ENCODE data around the gene PLK5. TPM values are rescaled to one million over a fixed set of nuclear protein-coding genes. Genes with fewer than 3 reads are reported as not detected.
"Not testable (repeated sequence)": the region's sequence is repeated elsewhere in the genome, so short reads cannot be mapped to it uniquely, and the experiment has no call there.

The PLK5 gene
- polyA plus RNA-seq, 1 donor = 0.23 TPM

DNA sequence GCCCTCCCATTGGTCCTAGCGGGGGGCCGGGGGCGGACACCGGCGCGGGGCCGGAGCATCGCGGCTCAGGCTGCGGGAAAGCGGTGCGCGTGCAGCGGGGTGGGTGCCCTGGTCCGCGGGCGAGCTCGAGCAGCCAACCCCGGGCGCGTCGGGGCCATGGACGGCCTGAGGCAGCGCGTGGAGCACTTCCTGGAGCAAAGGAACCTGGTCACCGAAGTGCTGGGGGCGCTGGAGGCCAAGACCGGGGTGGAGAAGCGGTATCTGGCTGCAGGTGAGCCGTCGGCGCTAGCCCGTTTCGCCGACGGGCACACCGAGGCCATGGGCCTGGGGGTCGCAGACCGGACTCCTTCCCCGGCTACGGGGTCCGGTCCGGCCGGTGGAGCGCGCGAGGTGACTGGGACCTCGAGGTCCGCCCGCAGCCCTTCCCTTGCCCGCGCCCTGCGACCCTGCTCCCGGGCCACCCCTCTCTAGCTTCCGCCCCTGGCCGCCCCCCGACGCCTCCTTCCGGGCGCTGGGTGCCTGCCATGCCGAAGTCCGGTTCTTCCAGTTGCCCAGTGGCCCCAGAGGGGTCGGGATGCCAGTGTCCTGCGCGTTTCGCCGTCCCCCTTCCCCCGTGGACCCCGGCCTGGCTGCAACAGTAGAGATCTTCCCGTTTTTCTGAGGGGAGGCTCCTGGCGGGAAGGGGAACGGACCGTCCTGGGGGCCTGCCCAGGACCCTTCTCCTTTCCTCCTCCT lies 32.6 kb upstream of the PLK5 start, which contains the start of gene REEP6:
TSS of gene REEP6 (plus strand) at position 68 of the 735 bp plus-strand sequence. CDS start at position 157, 89 bp downstream.
- DNase-seq = no peak

DNA sequence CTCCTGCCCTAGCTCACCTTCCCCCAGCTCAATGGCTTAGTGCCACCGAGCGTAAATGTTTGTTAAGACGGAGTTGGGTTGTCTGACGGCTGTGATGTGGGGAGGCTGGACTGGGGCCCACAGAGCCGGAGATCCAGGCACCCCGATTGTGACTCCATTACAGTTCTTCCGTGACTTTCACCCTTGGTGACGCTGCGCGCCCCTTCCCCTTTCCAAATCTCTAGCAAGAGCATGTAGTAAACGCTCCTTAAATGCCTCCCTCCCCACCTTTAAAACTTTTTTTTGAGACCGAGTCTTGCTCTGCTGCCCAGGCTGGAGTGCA lies 32.1 kb upstream of the PLK5 start:
- no peak for DNase-seq

DNA sequence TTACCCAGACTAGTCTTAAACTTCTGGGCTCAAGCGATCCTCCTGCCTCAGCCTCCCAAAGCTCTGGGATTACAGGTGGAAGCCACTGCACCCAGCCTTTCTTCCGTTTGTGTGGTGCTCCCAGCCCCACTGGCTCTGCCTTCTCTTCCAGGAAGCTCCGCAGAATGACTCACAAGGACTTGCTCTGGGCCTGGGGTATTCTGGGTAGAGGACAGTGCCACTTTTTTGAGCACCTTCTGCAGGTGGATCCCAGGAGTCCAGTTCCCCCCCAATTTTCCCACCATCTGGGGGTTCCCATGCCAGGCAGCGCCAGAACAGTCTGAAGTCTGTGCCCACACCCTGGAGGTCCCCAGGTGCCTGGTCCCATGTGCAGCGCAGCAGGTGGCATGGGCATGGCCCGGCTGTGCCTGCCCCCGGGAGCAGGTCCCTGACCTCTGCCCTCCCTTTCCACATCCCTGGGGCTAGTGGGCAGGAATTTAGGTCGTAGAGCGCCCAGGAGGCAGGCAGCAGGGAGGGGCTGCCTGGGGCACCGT lies 31.3 kb upstream of the PLK5 start:
- no peak for DNase-seq

DNA sequence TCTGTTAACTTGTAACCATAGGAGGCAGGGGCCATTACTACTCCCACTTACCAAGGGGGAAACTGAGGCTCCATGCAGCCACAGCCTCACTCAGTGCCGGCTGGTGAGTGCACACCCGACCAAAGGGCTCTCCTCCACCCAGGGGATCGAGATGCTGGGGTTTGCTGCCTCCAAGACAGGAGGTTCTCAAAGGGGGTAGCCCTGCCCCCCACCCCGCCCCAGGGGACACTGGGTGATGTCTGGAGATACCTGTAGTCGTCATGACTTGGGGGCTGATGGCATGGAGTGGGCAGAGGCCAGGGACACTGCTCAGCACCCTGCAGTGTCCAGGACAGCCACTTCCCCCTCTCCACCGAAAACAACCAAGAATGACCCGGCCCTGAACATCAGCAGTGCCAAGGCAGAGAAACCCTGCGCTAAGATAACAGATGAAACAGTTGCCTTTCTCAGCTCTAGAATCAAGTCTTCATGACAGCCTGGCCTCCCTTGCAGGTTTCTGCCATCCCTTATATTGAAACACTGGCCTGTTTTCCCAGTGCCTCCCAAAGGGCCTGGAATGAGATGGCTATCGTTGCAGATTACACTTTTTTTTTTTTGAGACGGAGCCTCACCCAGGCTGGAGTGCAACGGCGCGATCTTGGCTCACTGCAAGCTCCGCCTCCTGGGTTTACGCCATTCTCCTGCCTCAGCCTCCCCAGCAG lies 29.6 kb upstream of the PLK5 start:
- DNase-seq = no peak

DNA sequence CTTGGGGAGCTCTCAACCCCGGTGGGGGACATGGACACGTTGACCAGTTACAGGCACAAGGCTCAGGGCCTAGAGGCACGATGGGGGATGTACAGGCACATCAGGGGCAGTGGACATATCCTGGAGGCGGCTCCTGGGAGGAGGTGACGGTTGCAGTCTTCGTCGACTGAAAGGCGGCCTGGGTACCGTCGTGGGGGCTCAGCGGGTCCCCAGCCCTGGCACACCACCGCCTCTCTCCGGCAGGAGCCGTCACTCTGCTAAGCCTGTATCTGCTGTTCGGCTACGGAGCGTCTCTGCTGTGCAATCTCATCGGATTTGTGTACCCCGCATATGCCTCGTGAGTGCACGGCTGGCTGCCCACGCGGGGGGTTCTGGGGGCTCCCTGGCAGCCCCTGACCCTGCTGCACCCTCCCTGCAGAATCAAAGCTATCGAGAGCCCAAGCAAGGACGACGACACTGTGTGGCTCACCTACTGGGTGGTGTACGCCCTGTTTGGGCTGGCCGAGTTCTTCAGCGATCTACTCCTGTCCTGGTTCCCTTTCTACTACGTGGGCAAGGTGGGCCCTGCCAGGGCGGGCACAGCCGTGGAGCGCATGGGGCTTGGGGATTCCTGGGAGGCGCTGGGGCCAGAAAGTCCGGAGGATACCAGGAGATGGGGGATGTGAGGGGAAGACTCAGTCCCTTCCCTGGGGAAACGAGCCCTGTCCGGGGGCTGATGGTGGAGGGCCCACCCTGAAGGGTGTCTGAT lies 28.7 kb upstream of the PLK5 start:
- no peak for DNase-seq

DNA sequence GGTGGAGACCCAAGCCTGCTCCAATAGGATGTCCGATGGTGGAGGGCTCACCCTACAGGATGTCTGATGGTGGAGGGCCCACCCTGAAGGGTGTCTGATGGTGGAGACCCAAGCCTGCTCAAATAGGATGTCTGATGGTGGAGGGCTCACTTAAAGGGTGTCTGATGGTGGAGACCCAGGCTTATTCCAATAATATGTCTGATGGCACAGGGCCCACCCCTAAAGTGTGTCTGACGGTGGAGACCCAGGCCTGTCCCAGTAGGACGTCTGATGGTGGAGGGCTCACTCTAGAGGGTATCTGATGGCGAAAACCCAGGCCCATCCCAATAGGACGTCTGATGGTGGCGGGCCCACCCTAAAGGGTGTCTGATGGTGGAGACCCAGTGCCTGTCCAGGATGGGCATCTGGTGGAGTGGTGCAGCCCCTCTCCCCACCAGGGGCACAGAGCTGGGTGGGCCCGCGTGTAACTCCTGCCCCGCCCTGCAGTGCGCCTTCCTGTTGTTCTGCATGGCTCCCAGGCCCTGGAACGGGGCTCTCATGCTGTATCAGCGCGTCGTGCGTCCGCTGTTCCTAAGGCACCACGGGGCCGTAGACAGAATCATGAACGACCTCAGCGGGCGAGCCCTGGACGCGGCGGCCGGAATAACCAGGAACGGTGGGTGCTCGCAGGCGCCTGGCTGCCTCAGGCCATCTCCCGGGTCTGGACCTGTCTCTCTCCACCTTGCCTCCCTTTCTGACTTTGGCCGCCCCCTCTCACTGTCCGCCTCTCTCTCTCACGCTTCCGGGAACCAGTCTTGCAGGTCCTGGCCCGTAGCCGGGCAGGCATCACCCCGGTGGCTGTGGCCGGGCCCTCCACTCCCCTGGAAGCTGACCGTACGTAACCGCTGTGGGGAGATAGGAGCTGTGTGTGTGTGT lies 27.8 kb upstream of the PLK5 start:
- DNase-seq = no peak

DNA sequence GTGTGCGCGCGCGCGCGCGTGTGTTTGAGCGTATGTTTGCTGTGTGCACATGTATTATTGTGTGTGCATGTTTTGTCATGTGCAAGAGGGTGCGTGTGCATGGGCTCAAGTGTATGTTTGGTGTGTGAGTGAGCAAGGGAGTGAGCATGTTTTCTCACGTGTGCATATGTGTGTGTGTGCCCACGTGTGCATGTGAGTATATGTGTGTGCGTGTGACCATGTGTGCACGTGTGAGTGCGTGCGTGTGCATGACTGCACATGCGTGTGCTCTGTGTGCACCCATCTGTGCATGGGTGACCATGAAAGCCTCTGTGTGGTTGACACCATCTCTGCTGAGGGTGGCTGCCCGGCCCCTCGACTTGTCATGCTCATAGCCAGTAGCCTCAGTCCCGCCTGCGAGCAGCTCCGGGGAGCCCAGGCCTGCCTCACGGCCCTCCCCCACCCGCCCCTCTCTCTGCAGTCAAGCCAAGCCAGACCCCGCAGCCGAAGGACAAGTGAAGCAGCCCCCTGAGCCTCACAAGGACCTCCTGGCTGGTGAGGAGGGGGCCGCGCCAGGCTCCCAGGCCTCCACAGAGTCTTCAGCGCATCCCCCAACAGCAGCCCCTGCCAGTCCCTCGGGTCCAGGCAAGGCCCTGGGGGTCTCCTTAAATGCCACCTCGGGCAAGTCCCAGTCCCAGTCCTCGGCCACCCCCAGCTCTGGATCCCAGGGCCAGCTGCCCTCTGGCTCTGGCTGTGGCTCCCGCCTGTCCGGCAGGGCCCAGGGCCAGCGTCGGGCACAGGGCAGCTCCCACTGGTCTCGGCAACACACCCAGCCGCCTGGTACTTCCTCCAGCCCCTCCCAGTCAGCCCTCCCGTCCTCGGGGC lies 26.9 kb upstream of the PLK5 start:
- no peak for DNase-seq

DNA sequence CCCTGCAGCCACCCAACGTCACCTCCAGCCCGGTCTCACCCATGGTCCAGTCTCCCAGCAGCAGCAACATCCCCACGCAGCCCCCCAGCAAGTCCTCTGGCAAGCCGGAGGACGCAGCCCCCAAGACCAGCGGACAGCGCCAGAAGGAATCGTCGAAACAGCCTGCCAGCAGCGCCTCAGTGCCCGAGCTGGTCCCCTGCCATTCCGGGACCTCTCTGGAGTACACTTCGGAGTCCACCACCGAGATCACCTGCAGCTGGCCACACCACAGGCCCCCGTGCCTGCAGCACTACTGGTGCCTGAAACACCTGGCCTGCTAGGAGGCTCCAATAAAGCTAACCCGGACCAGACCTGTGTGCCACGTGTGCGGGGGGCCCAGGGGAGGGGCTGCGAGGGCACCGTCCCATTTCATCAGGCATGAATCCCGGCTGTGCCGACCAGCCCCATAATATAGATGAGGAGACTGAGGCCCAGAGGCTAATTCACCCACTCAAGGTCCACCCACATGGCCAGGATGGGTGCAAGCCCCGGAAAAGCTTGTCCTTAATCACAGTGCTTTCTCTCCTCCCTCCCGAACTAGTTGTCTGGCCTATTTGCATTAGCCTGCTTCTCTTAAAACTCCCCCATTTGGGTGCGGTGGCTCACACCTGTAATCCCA lies 26.2 kb upstream of the PLK5 start:
- no peak for DNase-seq

DNA sequence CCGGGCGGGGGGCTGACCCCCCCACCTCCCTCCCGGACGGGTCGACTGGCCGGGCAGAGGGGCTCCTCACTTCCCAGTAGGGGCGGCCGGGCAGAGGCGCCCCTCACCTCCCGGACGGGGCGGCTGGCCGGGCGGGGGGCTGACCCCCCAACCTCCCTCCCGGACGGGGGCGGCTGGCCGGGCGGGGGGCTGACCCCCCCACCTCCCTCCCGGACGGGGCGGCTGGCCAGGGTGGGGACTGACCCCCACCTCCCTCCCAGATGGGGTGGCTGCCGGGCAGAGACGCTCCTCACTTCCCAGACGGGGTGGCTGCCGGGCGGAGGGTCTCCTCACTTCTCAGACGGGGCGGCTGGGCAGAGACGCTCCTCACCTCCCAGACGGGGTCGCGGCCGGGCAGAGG lies 24.6 kb upstream of the PLK5 start:
- not testable (repeated sequence) for DNase-seq

DNA sequence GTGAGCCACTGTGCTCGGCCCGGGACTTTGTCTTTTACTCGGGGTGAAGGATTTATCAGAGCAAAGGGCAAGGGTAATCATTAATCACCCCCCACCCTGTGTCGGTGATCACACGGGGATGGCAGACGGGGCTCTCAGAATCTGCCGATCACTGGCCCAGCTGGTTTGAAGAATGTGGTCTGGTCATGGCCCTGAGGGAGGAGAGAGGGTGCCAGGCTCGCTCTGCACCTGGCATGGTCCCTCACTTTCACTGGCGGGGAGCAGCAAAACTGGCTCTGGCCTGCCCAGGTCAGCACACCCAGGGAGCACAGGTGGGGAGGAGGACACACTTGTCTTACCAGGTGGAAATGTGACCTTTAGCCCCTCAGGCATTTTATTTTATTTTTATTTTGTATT lies 22.7 kb upstream of the PLK5 start:
- DNase-seq = no peak

DNA sequence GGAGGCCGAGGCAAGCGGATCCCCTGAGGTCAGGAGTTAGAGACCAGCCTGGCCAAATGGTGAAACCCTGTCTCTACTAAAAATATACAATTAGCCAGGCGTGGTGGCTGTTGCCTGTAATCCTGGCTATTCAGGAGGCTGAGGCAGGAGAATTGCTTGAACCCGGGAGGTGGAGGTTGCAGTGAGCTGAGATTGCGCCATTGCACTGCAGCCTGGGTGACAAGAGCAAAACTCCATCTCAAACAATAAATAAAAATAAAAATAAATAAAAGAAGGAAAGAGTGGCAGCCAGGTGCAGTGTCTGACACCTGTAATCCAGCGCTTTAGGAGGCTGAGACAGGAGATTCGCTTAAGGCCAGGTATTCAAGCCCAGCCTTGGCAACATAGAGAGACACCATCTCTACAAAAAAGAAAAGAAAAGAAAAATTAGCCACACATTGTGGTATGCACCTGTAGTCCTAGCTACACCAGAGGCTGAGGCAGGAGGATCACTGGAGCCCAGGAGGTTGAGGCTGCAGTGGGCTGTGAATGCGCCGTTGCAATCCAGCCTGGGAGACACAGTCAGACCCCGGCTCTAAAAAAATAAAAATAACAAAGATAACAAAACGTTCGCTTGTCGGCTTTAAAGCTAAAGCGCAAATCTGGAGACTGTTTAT lies 21.3 kb upstream of the PLK5 start:
- DNase-seq = no peak

DNA sequence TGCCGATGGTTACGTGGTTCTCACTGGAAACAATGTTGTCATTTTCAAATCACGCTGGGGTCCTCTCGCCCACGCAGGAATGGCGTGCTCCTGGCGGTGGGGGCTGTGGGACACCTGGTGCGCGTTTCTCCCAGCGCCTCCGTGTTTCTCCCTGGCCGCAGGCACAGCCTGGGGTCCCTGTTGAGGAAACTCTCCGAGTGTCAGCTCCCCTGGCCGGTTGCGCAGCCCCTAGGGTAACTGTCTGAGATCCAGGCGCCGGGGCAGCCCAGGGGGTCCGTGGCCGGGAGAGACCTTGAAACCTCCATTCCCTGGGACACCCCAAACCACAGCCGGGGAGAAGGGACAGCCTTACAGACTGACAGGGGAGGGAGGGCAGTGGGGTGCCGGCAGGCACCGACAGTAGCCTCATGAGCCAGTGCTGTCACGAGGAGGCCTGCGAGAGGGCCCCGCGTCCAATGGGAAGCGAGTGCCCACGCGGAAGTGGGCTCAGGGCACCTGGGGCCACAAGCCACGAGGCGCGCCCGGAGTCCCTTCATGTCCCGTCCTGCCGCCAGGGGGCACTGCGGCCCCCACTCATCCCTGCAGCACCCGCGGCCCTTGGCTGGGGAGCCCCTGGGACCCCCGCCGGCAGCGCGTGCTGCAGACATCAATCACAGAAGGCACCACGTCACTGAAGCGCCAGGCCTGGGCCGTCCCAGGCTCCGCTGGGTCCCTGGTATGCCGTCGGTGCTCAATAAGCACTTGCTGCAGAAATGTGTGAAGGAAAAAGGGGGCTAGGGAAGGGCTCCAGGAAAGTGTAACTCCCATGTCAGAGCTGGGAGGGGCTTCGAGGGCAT lies 20.6 kb upstream of the PLK5 start:
- DNase-seq = no peak

DNA sequence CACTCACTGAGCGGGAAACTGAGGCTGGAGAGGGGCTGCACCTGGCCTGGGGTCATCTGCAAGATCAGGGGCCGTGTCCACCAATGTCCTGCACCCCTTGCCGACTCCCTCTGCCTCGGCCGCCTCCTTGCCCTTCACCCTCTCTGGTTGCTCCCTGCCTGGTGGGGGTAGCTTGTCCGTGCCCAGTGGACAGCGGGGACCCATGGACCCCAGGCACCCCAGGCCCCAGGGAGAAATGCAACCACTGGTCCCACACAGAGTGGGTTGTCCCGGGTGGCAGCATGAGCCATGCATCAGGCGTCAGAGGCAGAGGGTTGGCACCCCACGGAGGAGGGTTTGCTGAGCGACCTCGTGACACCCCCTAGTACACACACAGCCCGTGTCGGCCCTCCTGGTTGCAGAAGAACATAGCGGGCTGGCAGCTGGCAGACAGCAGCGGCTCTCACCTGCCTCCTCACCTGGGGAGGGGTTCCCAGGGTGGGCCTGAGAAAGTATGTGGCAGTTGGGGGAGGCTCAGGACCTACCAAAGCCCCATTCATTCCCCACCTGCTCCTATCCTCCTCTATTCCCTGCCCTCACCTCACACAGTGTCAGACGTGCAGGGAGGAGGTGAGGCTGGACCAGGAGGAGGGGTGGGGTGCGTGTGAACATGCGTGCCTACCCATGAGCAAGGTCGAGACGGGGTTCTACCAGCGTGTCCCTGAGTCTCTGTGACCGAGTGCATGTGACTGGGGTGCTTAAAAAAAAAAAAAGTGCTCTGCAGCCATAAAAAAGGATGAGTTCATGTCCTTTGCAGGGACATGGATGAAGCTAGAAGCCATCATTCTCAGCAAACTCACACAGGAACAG lies 19.7 kb upstream of the PLK5 start:
- DNase-seq = no peak

DNA sequence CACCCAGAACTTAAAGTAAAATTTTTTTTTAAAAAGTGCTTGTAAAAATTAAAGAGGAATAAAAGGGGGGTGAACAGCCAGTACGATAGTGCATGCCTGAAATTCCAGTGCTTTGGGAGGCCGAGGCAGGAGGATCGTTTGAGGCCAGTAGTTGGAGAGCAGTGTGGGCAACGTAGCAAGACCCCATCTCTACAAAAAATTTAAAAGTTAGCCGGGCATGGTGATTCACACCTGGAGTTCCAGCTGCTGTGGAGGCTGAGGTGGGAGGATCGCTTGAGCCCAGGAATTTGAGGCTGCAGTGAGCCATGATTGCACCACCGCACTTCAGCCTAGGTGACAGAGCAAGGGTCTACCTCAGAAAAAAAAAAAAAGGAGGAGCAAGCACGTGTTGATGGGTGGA lies 18.9 kb upstream of the PLK5 start:
- no peak for DNase-seq

DNA sequence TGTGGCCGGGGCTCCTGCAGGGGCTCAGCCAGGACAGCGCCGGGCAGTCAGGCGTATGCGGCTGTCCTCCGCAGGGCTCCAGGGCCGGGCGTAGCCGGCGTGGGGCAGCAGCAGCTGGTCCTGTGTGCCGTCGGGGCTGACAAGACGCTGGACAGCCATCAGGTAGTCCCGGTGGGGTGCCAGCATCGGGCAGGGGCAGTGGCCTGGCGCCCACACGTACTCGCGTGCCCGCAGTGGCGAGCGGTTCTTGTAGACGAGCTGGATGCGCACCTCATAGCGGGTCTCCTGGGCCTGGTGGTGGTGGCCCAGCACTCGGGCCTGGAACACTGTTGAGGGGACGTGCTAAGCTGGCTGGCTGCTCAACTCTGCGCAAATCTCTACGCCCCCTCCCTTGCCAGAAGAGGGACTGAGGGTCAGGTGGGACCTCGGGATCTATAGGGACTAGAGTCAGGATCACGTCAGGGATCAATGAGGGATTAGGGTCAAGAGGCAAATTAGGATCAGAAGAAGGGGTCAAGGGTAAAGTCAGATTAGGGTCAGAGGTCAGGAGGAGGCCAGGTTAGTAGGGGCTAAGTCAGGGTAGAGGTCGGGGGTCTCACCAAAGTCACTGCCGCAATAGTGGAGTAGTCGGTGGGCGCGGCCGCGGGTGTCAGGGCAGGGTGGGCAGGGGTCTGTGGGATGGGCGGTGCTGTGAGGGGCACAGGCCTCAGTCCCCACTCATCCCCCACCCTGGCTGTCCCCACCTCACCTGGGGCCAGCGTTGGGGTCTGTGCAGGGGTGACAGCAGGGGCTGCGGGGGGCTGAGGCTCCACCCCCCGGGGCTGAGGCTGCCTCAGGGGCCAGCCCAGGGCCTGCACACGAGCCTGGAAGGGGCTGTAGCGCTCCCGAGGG lies 17.6 kb upstream of the PLK5 start:
- no peak for DNase-seq

DNA sequence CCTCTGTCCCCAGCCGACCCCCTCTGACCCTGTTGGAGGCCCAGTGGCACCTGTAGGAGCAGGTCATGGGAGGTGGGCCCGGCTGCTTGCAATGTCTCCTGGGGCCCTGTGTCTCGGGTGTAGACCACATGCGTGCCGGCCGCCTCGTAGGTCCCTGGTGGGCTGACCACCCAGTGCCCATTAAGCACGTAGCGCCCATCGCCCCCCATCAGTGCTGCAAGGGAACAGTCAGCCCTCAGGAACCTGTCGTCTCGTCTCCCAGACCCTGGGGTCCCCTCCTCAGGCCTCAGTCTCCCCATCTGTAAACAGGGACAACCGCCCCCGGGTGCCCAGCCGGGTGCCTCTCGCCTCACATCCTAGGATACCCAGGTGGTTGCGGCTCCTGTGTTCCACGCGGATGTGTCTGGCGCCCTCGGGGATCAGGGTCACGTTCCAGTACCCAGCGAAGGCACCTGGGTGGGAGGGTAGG lies 16.7 kb upstream of the PLK5 start:
- DNase-seq = no peak

Data from left kidney (tissue), 2 donors.